GM23338 (cell line): ENCODE measurements around the gene AREL1. TPM values are rescaled to one million over a fixed set of nuclear protein-coding genes. Genes with fewer than 3 reads are reported as not detected.

Experiments
- ATAC-seq: fragments of 200-7000 bp; cut with Tn5 transposase; 3 replicates; pipeline ENCODE4 v1.9.1; 2020
- DNase-seq: peaks from one replicate; pipeline ENCODE4 v3.0.0-alpha.2; 2015; ENCODE audit warnings: low spot score
- H2AFZ ChIP-seq: fragments of 200-600 bp; sonication (generic); 2 replicates; pipeline ENCODE4 v1.8.0; 2016; ENCODE audit warnings: antibody characterized with exemption, mild to moderate bottlenecking, moderate library complexity
- H3F3A ChIP-seq: fragments of 200-600 bp; sonication (generic); replicated peaks from 2 replicates; pipeline ENCODE4 v1.8.0; 2017; ENCODE audit warnings: antibody characterized with exemption, mixed run types, low read depth
- H3K27ac ChIP-seq: fragments of 200-600 bp; sonication (generic); 2 replicates; pipeline ENCODE4 v1.6.1; 2016; ENCODE audit warnings: low read depth
- H3K27me3 ChIP-seq: fragments of 200-600 bp; sonication (generic); 2 replicates; pipeline ENCODE4 v1.8.0; 2016; ENCODE audit warnings: mild to moderate bottlenecking, mixed run types, moderate library complexity; ENCODE audit not compliant: insufficient read depth
- H3K36me3 ChIP-seq: fragments of 200-600 bp; sonication (generic); 2 replicates; pipeline ENCODE4 v1.8.0; 2016; ENCODE audit warnings: mild to moderate bottlenecking; ENCODE audit not compliant: insufficient read depth
- H3K4me1 ChIP-seq: fragments of 200-600 bp; sonication (generic); 2 replicates; pipeline ENCODE4 v1.8.0; 2016; ENCODE audit warnings: mild to moderate bottlenecking, moderate library complexity; ENCODE audit not compliant: insufficient read depth
- H3K4me2 ChIP-seq: fragments of 200-600 bp; sonication (generic); 2 replicates; pipeline ENCODE4 v1.7.1; 2017; ENCODE audit warnings: mixed run types
- H3K4me3 ChIP-seq: fragments of 200-600 bp; sonication (generic); 2 replicates; pipeline ENCODE4 v1.6.1; 2016; ENCODE audit warnings: mixed run types
- H3K79me2 ChIP-seq: fragments of 200-600 bp; sonication (generic); replicated peaks from 2 replicates; pipeline ENCODE4 v1.8.0; 2017; ENCODE audit warnings: mild to moderate bottlenecking; ENCODE audit not compliant: insufficient read depth
- H3K9me2 ChIP-seq: fragments of 200-600 bp; sonication (generic); 2 replicates; pipeline ENCODE4 v1.8.0; 2017; ENCODE audit not compliant: insufficient read depth
- H4K20me1 ChIP-seq: fragments of 200-600 bp; sonication (generic); replicated peaks from 2 replicates; pipeline ENCODE4 v1.8.0; 2017; ENCODE audit warnings: mild to moderate bottlenecking; ENCODE audit not compliant: insufficient read depth
- H3K27ac Mint-ChIP-seq: 2 replicates; pipeline ENCODE4 v1.8.0; 2020; ENCODE audit warnings: inconsistent platforms, mild to moderate bottlenecking, moderate library complexity, mixed read lengths
- H3K27me3 Mint-ChIP-seq: 3 replicates; pipeline ENCODE4 v1.8.0; 2022; ENCODE audit warnings: low read depth, mild to moderate bottlenecking, moderate library complexity, mixed read lengths, inconsistent platforms; ENCODE audit not compliant: insufficient read depth, poor library complexity
- H3K36me3 Mint-ChIP-seq: 3 replicates; pipeline ENCODE4 v1.8.0; 2021; ENCODE audit warnings: low read depth, mild to moderate bottlenecking, inconsistent platforms, moderate library complexity, mixed read lengths
- H3K4me1 Mint-ChIP-seq: 3 replicates; pipeline ENCODE4 v1.8.0; 2020; ENCODE audit warnings: mild to moderate bottlenecking, inconsistent platforms, mixed read lengths
- H3K4me3 Mint-ChIP-seq: 3 replicates; pipeline ENCODE4 v1.8.0; 2021; ENCODE audit warnings: moderate library complexity, mild to moderate bottlenecking, inconsistent platforms, mixed read lengths
- H3K9me3 Mint-ChIP-seq: 3 replicates; pipeline ENCODE4 v1.8.0; 2020; ENCODE audit warnings: moderate library complexity, mild to moderate bottlenecking, inconsistent platforms, mixed read lengths
- CREB1 ChIP-seq: fragments of 250-450 bp; sonication (Bioruptor Pico); IDR thresholded peaks from 2 replicates; pipeline ENCODE4 v1.5.0; 2020; ENCODE audit warnings: low read depth, mild to moderate bottlenecking, moderate library complexity
- CTCF ChIP-seq, 2 experiments: fragments of 200-600 bp in 1 of 2; sonication (generic) in 1 of 2; conservative IDR thresholded peaks; 2 replicates each; pipeline versions ENCODE4 v1.5.1 to v1.6.1; 2016 to 2017; ENCODE audit warnings: antibody characterized with exemption in 2 of 2, low read depth in 2 of 2, mild to moderate bottlenecking in 2 of 2, moderate library complexity in 1 of 2
- ETS1 ChIP-seq: IDR thresholded peaks from 2 replicates; pipeline ENCODE4 v1.6.1; 2016; ENCODE audit warnings: antibody characterized with exemption
- EZH2 ChIP-seq: fragments of 200-600 bp; sonication (generic); IDR thresholded peaks from one replicate; pipeline ENCODE4 v1.8.0; 2017; ENCODE audit warnings: antibody characterized with exemption, mild to moderate bottlenecking, low read depth; ENCODE audit not compliant: unreplicated experiment
- EZH2phosphoT487 ChIP-seq: fragments of 200-600 bp; sonication (generic); IDR thresholded peaks from one replicate; pipeline ENCODE4 v1.8.1; 2018; ENCODE audit warnings: antibody characterized with exemption; ENCODE audit not compliant: unreplicated experiment
- NANOG ChIP-seq: IDR thresholded peaks from 2 replicates; pipeline ENCODE4 v1.6.1; 2016; ENCODE audit warnings: antibody characterized with exemption, borderline replicate concordance
- POLR2AphosphoS5 ChIP-seq: IDR thresholded peaks from 2 replicates; pipeline ENCODE4 v1.6.1; 2016; ENCODE audit warnings: antibody characterized with exemption, low read depth
- STAT1 ChIP-seq: IDR thresholded peaks from one replicate; pipeline ENCODE4 v1.6.1; 2016; ENCODE audit warnings: antibody characterized with exemption; ENCODE audit not compliant: unreplicated experiment
- polyA plus RNA-seq: library from polyadenylated mRNA; unstranded; fragments of >200 nt; fragmentation: Nextera tagmentation; extraction: Ambion mirVana; gene quantifications from 2 replicates; pipeline ENCODE4 v1.2.1, GENCODE V29; 2016
- total RNA-seq: library from RNA; depleted of rRNA; stranded (reverse); fragments of >200 nt; shearing (Covaris generic); gene quantifications from 2 replicates; pipeline ENCODE4 v1.2.3, GENCODE V29; 2014

Gene AREL1
- total and polyA plus RNA-seq, 2 experiments from 2014 or later, result 7.5 to 23.6 TPM

DNA sequence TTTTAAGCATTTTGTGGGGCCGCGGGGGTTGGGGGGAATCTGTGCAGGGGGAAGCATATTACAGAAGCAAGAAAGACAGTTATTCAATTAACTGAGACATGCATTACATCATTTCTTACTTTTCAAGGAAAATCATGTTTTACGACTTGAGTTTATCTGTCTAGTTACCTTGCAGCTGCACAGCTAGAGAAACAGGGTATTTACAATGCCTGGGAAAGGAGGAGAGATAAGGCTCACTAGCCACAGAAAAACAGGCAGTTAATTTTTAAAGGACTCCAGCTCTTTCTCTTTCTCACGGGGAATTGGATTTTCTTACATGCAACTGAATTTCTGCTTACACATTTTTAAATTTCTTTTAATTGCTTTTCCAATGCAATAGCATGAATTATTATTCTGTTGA, 22.2 kb upstream of the AREL1 start:
- Mint-ChIP-seq H3K4me1 (no peaks in the 10 kb centered on the region), H3K9me3 (no peaks in the 10 kb centered on the region), H3K36me3 (peaks cover 38% of the 10 kb centered on the region), H3K27ac (no peak overlapping the region), H3K4me3 (no peak overlapping the region), H3K27me3 (peaks cover 2% of the 10 kb centered on the region)
- Histone ChIP-seq H3K79me2 (no peaks in the 10 kb centered on the region), H3K9me2 (no peaks in the 10 kb centered on the region), H3K36me3 (peaks cover 13% of the 10 kb centered on the region; the same call in 1 of the 2 replicates), H3K4me2 (no peak overlapping the region), H3K4me1 (no peaks in the 10 kb centered on the region), H3K27ac (no peak overlapping the region), H3F3A (no peaks in the 10 kb centered on the region), H3K27me3 (no peaks in the 10 kb centered on the region), H2AFZ (no peak overlapping the region), H3K4me3 (no peak overlapping the region), H4K20me1 (0 out of 2 replicates have a peak, but pooled peaks cover 1% of the 10 kb centered on the region)
- DNase-seq (no peak), ATAC-seq (no peak)
- TF ChIP-seq ETS1 (no peak), CREB1 (no peak), STAT1 (no peak), CTCF (conservative IDR thresholded peaks at IDR 0.05; ENCODE audit: low read depth in 2 of 2) (no peak), EZH2 (no peak)

DNA sequence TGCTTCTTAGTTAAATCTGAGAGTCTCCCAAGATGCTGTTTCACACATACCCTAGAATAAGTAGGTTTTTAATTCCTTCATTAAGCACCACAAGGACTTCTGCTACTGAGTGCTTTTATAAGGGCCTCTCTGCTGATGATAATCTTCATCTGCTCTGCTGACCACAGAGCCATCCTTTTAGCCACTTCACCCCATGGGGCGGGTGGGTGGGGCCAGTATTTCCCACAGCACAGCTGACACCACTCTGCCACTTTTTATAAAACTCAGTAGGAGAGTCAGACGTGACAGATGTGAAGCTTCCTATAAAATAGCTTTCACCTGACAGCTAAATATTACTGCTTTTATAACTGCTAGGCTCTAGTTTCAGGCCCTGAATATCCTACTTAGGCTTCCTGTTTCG, 20.3 kb upstream of the AREL1 start:
- Histone ChIP-seq H3K27ac (no peak overlapping the region), H4K20me1 (peaks cover 6% of the 10 kb centered on the region; the same call in 1 of the 2 replicates), H3K79me2 (peaks cover 4% of the 10 kb centered on the region; the same call in 1 of the 2 replicates), H3K9me2 (no peaks in the 10 kb centered on the region), H3K4me1 (no peaks in the 10 kb centered on the region), H3K4me3 (no peak overlapping the region), H2AFZ (no peak overlapping the region), H3K27me3 (no peaks in the 10 kb centered on the region), H3K4me2 (no peak overlapping the region), H3K36me3 (peaks cover 13% of the 10 kb centered on the region; the same call in 1 of the 2 replicates), H3F3A (no peaks in the 10 kb centered on the region)
- no peak overlapping the region for H3K4me3 Mint-ChIP-seq
- no peaks in the 10 kb centered on the region for H3K27me3 Mint-ChIP-seq
- no peak for ATAC-seq
- no peaks in the 10 kb centered on the region for H3K9me3 Mint-ChIP-seq
- H3K4me1 Mint-ChIP-seq, result no peaks in the 10 kb centered on the region
- H3K27ac Mint-ChIP-seq, result no peak overlapping the region
- TF ChIP-seq CTCF (conservative IDR thresholded peaks at IDR 0.05; ENCODE audit: low read depth in 2 of 2) (no peak), EZH2phosphoT487 (no peak), POLR2AphosphoS5 (no peak), NANOG (no peak)
- H3K36me3 Mint-ChIP-seq, result peaks cover 34% of the 10 kb centered on the region
- no peak for DNase-seq
